Right lobe of liver (tissue), 4 donors: ENCODE results near the gene ACAD10.

Experiments used
- POLR2A ChIP-seq: fragments of 450-650 bp; IDR thresholded peaks from one replicate; pipeline ENCODE4 v1.6.1; 2017; ENCODE audit warnings: antibody characterized with exemption, mild to moderate bottlenecking
- TF ChIP-seq, protein P1 (sequence below), 4 donors: fragments of 200-600 bp in 3 of 4; fragments of 450-650 bp in 1 of 4; IDR thresholded peaks; one replicate each; pipeline versions ENCODE4 v1.5.1 to v1.8.0; 2016 to 2022; ENCODE audit warnings: antibody characterized with exemption in 4 of 4, mild to moderate bottlenecking in 2 of 4
- donor health status: DM: no; HTN: no; CAD: no.
- donor health status: DM: no; HTN: no; CAD: no.
- donor health status: DM: no; HTN: yes; CAD: no.

DNA sequence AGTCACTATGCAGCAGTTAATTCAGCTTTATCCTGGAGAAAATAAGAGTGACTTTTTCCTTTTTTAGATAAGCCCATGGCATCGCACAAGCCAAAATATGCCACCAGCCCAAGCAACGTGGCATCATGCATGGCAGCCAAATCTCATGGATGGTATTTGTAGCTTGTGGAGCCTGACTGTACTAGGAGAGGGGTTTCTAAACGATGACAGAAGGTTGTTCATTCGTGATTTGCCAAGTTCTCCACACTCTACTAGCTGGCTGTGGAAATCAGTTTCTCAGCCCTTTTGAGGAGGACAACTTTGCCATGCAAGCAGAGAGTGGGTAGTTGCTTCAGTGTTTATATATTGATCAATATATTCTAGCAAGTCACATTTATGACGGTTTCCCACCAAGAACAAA is 45.3 kb upstream of the ACAD10 start:
- TF ChIP-seq, protein P1, sequence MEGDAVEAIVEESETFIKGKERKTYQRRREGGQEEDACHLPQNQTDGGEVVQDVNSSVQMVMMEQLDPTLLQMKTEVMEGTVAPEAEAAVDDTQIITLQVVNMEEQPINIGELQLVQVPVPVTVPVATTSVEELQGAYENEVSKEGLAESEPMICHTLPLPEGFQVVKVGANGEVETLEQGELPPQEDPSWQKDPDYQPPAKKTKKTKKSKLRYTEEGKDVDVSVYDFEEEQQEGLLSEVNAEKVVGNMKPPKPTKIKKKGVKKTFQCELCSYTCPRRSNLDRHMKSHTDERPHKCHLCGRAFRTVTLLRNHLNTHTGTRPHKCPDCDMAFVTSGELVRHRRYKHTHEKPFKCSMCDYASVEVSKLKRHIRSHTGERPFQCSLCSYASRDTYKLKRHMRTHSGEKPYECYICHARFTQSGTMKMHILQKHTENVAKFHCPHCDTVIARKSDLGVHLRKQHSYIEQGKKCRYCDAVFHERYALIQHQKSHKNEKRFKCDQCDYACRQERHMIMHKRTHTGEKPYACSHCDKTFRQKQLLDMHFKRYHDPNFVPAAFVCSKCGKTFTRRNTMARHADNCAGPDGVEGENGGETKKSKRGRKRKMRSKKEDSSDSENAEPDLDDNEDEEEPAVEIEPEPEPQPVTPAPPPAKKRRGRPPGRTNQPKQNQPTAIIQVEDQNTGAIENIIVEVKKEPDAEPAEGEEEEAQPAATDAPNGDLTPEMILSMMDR (IDR thresholded peaks at IDR 0.05): no peak
- TF ChIP-seq POLR2A: no peak
